SK-N-SH (cell line): ENCODE measurements around the gene INTS11. TPM values are rescaled to one million over a fixed set of nuclear protein-coding genes. Genes with fewer than 3 reads are reported as not detected.

Experiments
- CTCF ChIA-PET: fragments of 300-600, 350-600 bp; formaldehyde crosslinking; extraction: SDS; loops from one replicate; lab custom pipeline; 2021; lab: Yijun Ruan, JAX
- POLR2A ChIA-PET: fragments of 350-600 bp; sonication (Branson Sonifier 250); formaldehyde crosslinking; extraction: SDS; loops from one replicate; lab custom pipeline; 2020; ENCODE audit warnings: antibody characterized with exemption, inconsistent platforms; lab: Yijun Ruan, JAX
- DNase-seq: peaks from one replicate; pipeline ENCODE4 v3.0.0; 2012
- H2AFZ ChIP-seq: fragments of 200-600 bp; sonication (generic); 2 replicates; pipeline ENCODE4 v1.8.1; 2016; ENCODE audit warnings: antibody characterized with exemption, mild to moderate bottlenecking, low read depth
- H3F3A ChIP-seq: fragments of 200-600 bp; sonication (generic); replicated peaks from 2 replicates; pipeline ENCODE3; 2016; ENCODE audit warnings: antibody characterized with exemption, mild to moderate bottlenecking; ENCODE audit not compliant: insufficient read depth
- H3K27ac ChIP-seq, 2 experiments: fragments of 200-500 bp in 1 of 2; fragments of 200-600 bp in 1 of 2; sonication (Bioruptor generic) in 1 of 2; sonication (generic), shearing (Covaris generic) in 1 of 2; 2 replicates each; pipeline versions ENCODE4 v1.5.1 to v1.6.1; 2014 to 2016; ENCODE audit warnings: low read depth in 2 of 2, inconsistent platforms in 1 of 2, low read length in 1 of 2, mild to moderate bottlenecking in 1 of 2, mixed read lengths in 1 of 2
- H3K27me3 ChIP-seq: fragments of 200-600 bp; sonication (generic), shearing (Covaris generic); 2 replicates; pipeline ENCODE4 v1.6.1; 2016; ENCODE audit warnings: mixed run types; ENCODE audit not compliant: insufficient read depth
- H3K36me3 ChIP-seq, 2 experiments: fragments of 200-500 bp in 1 of 2; fragments of 200-600 bp in 1 of 2; sonication (Bioruptor generic) in 1 of 2; sonication (generic) in 1 of 2; replicated peaks in 1 of 2; 2 replicates each; pipeline versions ENCODE3 to v1.5.1; 2014 to 2016; ENCODE audit warnings: low read length in 1 of 2, mild to moderate bottlenecking in 1 of 2; ENCODE audit not compliant: insufficient read depth in 2 of 2, control insufficient read depth in 1 of 2
- H3K4me1 ChIP-seq, 2 experiments: fragments of 200-500 bp in 1 of 2; fragments of 200-600 bp in 1 of 2; sonication (Bioruptor generic) in 1 of 2; sonication (generic), shearing (Covaris generic) in 1 of 2; 2 replicates each; pipeline versions ENCODE4 v1.5.1 to v1.6.1; 2014 to 2016; ENCODE audit warnings: low read depth in 1 of 2, low read length in 1 of 2, mixed run types in 1 of 2; ENCODE audit not compliant: insufficient read depth in 2 of 2, control insufficient read depth in 1 of 2
- H3K4me2 ChIP-seq: fragments of 200-600 bp; sonication (generic), shearing (Covaris generic); 2 replicates; pipeline ENCODE4 v1.6.1; 2017; ENCODE audit warnings: mixed run types
- H3K4me3 ChIP-seq, 2 experiments: fragments of 200-500 bp in 1 of 2; fragments of 200-600 bp in 1 of 2; sonication (Bioruptor generic) in 1 of 2; sonication (generic), shearing (Covaris generic) in 1 of 2; 2 replicates each; pipeline versions ENCODE4 v1.5.1 to v1.8.1; 2014 to 2016; ENCODE audit warnings: low read depth in 2 of 2, inconsistent platforms in 1 of 2, low read length in 1 of 2, mild to moderate bottlenecking in 1 of 2, mixed read lengths in 1 of 2, moderate library complexity in 1 of 2
- H3K79me2 ChIP-seq: fragments of 200-600 bp; sonication (generic); 2 replicates; pipeline ENCODE4 v1.8.1; 2017; ENCODE audit warnings: mild to moderate bottlenecking; ENCODE audit not compliant: insufficient read depth
- H3K9ac ChIP-seq: fragments of 200-600 bp; sonication (generic); 2 replicates; pipeline ENCODE4 v1.6.1; 2017; ENCODE audit warnings: mixed run types
- H3K9me2 ChIP-seq: fragments of 200-600 bp; sonication (generic); 2 replicates; pipeline ENCODE4 v1.6.1; 2017; ENCODE audit warnings: mixed run types
- H3K9me3 ChIP-seq: fragments of 200-600 bp; sonication (generic); 2 replicates; pipeline ENCODE4 v1.6.1; 2017; ENCODE audit warnings: mixed run types, mild to moderate bottlenecking, moderate library complexity
- H4K20me1 ChIP-seq: fragments of 200-600 bp; sonication (generic); 2 replicates; pipeline ENCODE4 v1.6.1; 2017; ENCODE audit warnings: mild to moderate bottlenecking, mixed run types; ENCODE audit not compliant: insufficient read depth
- CHD2 ChIP-seq: fragments of 150-350 bp; IDR thresholded peaks from 2 replicates; pipeline ENCODE4 v1.6.1; 2018; ENCODE audit warnings: low read length; ENCODE audit not compliant: partially characterized antibody
- ELF1 ChIP-seq: IDR thresholded peaks from 2 replicates; pipeline ENCODE4 v1.4.0; 2012
- EP300 ChIP-seq, 2 experiments: IDR thresholded peaks; 2 replicates each; pipeline versions ENCODE4 v1.4.0 to v1.6.1; 2012; ENCODE audit warnings: borderline replicate concordance in 1 of 2, low read depth in 1 of 2, low read length in 1 of 2
- FOSL2 ChIP-seq: IDR thresholded peaks from 2 replicates; pipeline ENCODE4 v1.4.0; 2012; ENCODE audit warnings: low read depth, mild to moderate bottlenecking, moderate library complexity, borderline replicate concordance
- FOXJ3 ChIP-seq: sonication (generic); formaldehyde crosslinking; IDR thresholded peaks from 2 replicates; pipeline ENCODE4 v1.5.1; 2020; ENCODE audit warnings: mild to moderate bottlenecking, missing genetic modification reagents
- GABPA ChIP-seq: IDR thresholded peaks from 2 replicates; pipeline ENCODE4 v1.4.0; 2012; ENCODE audit warnings: low read depth, mild to moderate bottlenecking
- GATA2 ChIP-seq: sonication (generic); formaldehyde crosslinking; IDR thresholded peaks from 2 replicates; pipeline ENCODE4 v1.5.0; 2020; ENCODE audit warnings: mild to moderate bottlenecking, missing genetic modification reagents
- MEF2A ChIP-seq: IDR thresholded peaks from 2 replicates; pipeline ENCODE4 v1.4.0; 2012; ENCODE audit warnings: low read depth, borderline replicate concordance
- MXI1 ChIP-seq: IDR thresholded peaks from 2 replicates; pipeline ENCODE4 v1.6.1; 2012; ENCODE audit warnings: mild to moderate bottlenecking, low read depth, low read length, improper control_type of control experiment
- RCOR1 ChIP-seq: fragments of 150-350 bp; IDR thresholded peaks from 2 replicates; pipeline ENCODE4 v1.6.1; 2017; ENCODE audit warnings: antibody characterized with exemption, low read length
- RFX5 ChIP-seq: IDR thresholded peaks from 2 replicates; pipeline ENCODE4 v1.6.1; 2012; ENCODE audit warnings: mild to moderate bottlenecking, improper control_type of control experiment, low read length
- SIN3A ChIP-seq: IDR thresholded peaks from 2 replicates; pipeline ENCODE4 v1.6.1; 2012; ENCODE audit warnings: low read depth, mild to moderate bottlenecking, low read length, moderate library complexity, borderline replicate concordance
- TCF12 ChIP-seq: IDR thresholded peaks from 2 replicates; pipeline ENCODE4 v1.4.0; 2012
- YY1 ChIP-seq: IDR thresholded peaks from 2 replicates; pipeline ENCODE4 v1.4.0; 2012; ENCODE audit warnings: low read depth, mild to moderate bottlenecking
- WGBS: methylation state at CpG from one replicate; pipeline ENCODE4 v1.1.6; 2017; ENCODE audit warnings: low lambda C conversion rate; 5-methylcytosine and 5-hydroxymethylcytosine counted together
- polyA plus RNA-seq, 3 experiments: library from polyadenylated mRNA; depleted of rRNA; stranded (reverse); fragments of >200 nt; gene quantifications; 2 replicates each; pipeline ENCODE4 v1.2.3, GENCODE V29; 2012
- TF ChIP-seq, protein P1 (sequence below): IDR thresholded peaks from 2 replicates; pipeline ENCODE4 v1.4.0; 2012; ENCODE audit warnings: low read depth, borderline replicate concordance
- TF ChIP-seq, protein P2 (sequence below): fragments of 150-350 bp; IDR thresholded peaks from 2 replicates; pipeline ENCODE4 v1.6.1; 2017; ENCODE audit warnings: antibody characterized with exemption, low read length, low read depth, borderline replicate concordance
- TF ChIP-seq, protein P3 (sequence below): fragments of 200-600 bp; sonication (generic); IDR thresholded peaks from 2 replicates; pipeline ENCODE4 v1.6.1; 2017; ENCODE audit warnings: antibody characterized with exemption, mild to moderate bottlenecking, moderate library complexity
- TF ChIP-seq, protein P4 (sequence below): IDR thresholded peaks from 2 replicates; pipeline ENCODE4 v1.4.0; 2012; ENCODE audit warnings: low read depth

The INTS11 gene
- polyA plus RNA-seq, 1 of the 3 experiments (the other 2 are of a cell fraction): 137 TPM

DNA sequence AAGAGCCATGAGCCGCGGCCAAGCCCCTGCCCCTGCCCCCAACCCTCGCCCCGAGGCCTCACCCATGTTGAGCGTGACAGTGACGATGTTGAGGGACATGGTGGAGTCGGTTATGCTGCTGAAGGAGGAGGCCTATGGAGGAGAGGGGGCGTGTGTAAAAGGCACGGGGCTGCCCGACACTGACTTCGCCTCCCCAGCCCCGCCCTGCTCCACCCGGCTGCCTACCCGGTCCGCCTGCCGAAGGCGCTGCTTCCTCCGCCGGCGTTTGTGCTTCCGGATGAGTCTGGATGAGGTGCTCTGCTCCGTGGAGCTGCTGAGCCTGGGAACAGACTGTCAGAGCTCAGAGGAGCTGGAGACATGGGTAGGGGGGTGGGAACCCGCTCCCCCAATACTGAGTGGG lies 15.7 kb upstream of the INTS11 start:
- H3K4me1 ChIP-seq: no peaks in the 10 kb centered on the region
- ChIA-PET CTCF (no interaction called here), POLR2A (no interaction called here)
- H3K9ac ChIP-seq: no peak overlapping the region
- no peaks in the 10 kb centered on the region for H3K27me3 ChIP-seq
- H3K79me2 ChIP-seq: peaks cover 11% of the 10 kb centered on the region; the same call in 1 of the 2 replicates
- H3K36me3 ChIP-seq: peaks cover 0 to 20% of the 10 kb centered on the region in 2 experiments
- no peaks in the 10 kb centered on the region for H3F3A ChIP-seq
- no peak overlapping the region for H3K4me3 ChIP-seq
- TF ChIP-seq, protein P1, sequence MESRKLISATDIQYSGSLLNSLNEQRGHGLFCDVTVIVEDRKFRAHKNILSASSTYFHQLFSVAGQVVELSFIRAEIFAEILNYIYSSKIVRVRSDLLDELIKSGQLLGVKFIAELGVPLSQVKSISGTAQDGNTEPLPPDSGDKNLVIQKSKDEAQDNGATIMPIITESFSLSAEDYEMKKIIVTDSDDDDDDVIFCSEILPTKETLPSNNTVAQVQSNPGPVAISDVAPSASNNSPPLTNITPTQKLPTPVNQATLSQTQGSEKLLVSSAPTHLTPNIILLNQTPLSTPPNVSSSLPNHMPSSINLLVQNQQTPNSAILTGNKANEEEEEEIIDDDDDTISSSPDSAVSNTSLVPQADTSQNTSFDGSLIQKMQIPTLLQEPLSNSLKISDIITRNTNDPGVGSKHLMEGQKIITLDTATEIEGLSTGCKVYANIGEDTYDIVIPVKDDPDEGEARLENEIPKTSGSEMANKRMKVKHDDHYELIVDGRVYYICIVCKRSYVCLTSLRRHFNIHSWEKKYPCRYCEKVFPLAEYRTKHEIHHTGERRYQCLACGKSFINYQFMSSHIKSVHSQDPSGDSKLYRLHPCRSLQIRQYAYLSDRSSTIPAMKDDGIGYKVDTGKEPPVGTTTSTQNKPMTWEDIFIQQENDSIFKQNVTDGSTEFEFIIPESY: no peak
- TF ChIP-seq YY1 (no peak), MXI1 (no peak), FOSL2 (no peak), TCF12 (no peak), FOXJ3 (CRISPR knock-in tag) (no peak), CHD2 (no peak), EP300 (IDR thresholded peaks at IDR 0.05; ENCODE audit: borderline replicate concordance in 1 of 2, low read depth in 1 of 2, low read length in 1 of 2) (no peak), SIN3A (no peak), GABPA (no peak), RFX5 (no peak), MEF2A (no peak), GATA2 (CRISPR knock-in tag) (no peak), ELF1 (no peak), RCOR1 (no peak)
- TF ChIP-seq, protein P2, sequence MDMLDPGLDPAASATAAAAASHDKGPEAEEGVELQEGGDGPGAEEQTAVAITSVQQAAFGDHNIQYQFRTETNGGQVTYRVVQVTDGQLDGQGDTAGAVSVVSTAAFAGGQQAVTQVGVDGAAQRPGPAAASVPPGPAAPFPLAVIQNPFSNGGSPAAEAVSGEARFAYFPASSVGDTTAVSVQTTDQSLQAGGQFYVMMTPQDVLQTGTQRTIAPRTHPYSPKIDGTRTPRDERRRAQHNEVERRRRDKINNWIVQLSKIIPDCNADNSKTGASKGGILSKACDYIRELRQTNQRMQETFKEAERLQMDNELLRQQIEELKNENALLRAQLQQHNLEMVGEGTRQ: no peak
- TF ChIP-seq, protein P3, sequence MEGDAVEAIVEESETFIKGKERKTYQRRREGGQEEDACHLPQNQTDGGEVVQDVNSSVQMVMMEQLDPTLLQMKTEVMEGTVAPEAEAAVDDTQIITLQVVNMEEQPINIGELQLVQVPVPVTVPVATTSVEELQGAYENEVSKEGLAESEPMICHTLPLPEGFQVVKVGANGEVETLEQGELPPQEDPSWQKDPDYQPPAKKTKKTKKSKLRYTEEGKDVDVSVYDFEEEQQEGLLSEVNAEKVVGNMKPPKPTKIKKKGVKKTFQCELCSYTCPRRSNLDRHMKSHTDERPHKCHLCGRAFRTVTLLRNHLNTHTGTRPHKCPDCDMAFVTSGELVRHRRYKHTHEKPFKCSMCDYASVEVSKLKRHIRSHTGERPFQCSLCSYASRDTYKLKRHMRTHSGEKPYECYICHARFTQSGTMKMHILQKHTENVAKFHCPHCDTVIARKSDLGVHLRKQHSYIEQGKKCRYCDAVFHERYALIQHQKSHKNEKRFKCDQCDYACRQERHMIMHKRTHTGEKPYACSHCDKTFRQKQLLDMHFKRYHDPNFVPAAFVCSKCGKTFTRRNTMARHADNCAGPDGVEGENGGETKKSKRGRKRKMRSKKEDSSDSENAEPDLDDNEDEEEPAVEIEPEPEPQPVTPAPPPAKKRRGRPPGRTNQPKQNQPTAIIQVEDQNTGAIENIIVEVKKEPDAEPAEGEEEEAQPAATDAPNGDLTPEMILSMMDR: no peak
- TF ChIP-seq, protein P4, sequence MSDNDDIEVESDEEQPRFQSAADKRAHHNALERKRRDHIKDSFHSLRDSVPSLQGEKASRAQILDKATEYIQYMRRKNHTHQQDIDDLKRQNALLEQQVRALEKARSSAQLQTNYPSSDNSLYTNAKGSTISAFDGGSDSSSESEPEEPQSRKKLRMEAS: no peak
- H2AFZ ChIP-seq: no peak overlapping the region
- WGBS: 94% methylated on average over 12 of the region's 23 CpGs
- H3K27ac ChIP-seq: no peak overlapping the region
- peaks cover 23% of the 10 kb centered on the region for H4K20me1 ChIP-seq
- no peaks in the 10 kb centered on the region for H3K9me3 ChIP-seq
- H3K9me2 ChIP-seq: no peaks in the 10 kb centered on the region
- DNase-seq: no peak
- no peak overlapping the region for H3K4me2 ChIP-seq
